ENCODE results near the gene NME2. TPM values are rescaled to one million over a fixed set of nuclear protein-coding genes. Genes with fewer than 3 reads are reported as not detected.

The NME2 gene
- total RNA-seq, 1 donor from 2014 or later: 245 TPM

GRCh38 chr17:51185763-51186332 is 19.6 kb downstream of the NME2 start:
- no peak for DNase-seq
- H3K27me3 Mint-ChIP-seq (ENCODE audit: unreplicated experiment): no peaks in the 10 kb centered on the region

DNA sequence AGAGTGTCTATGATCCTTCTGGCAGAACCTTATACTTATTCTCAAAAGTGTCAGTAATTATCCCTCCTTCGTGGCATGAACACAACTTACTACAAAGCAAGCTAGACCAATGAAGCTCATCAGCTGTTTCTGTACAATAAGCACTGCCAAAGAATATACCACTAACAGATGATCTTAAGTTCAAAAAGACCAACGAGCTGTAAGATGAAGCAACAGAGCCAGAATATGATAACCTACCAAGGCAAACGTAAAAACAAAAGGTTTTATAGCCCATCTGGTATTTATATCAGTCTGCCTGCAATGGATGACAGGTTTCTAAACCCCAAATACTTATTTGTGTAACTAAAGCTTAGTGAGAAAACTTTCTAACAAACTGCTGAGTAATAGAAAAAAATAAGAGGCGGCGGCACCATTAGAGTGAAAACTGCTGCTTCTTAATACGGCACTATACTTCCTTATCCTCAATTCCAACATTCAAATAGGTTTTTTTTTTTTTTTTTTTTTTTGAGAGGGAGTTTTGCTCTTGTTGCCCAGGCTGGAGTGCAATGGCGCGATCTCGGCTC is 22.1 kb downstream of the NME2 start:
- no peak for TF ChIP-seq CTCF (IDR thresholded peaks at IDR 0.05; ENCODE audit: partially characterized antibody, unreplicated experiment)
- Mint-ChIP-seq H3K9me3 (ENCODE audit: unreplicated experiment) (no peaks in the 10 kb centered on the region), H3K4me1 (ENCODE audit: low read depth, unreplicated experiment) (no peaks in the 10 kb centered on the region), H3K27ac (ENCODE audit: unreplicated experiment) (no peak overlapping the region), H3K27me3 (ENCODE audit: unreplicated experiment) (no peaks in the 10 kb centered on the region), H3K4me3 (ENCODE audit: unreplicated experiment) (no peak overlapping the region), H3K36me3 (ENCODE audit: unreplicated experiment) (no peaks in the 10 kb centered on the region)
- no peak for DNase-seq

More at GRCh38 chr17:51185763-51186332, 19.6 kb downstream of the NME2 start:
- no peak for TF ChIP-seq CTCF (IDR thresholded peaks at IDR 0.05; ENCODE audit: partially characterized antibody, unreplicated experiment)
- Mint-ChIP-seq H3K4me3 (ENCODE audit: unreplicated experiment) (no peak overlapping the region), H3K4me1 (ENCODE audit: low read depth, unreplicated experiment) (no peaks in the 10 kb centered on the region), H3K9me3 (ENCODE audit: unreplicated experiment) (no peaks in the 10 kb centered on the region), H3K27ac (ENCODE audit: unreplicated experiment) (no peak overlapping the region), H3K36me3 (ENCODE audit: unreplicated experiment) (no peaks in the 10 kb centered on the region)

- H3K36me3 Mint-ChIP-seq (ENCODE audit: unreplicated experiment): no peaks in the 10 kb centered on the region
- no peak for DNase-seq
- H3K9me3 Mint-ChIP-seq (ENCODE audit: unreplicated experiment): no peaks in the 10 kb centered on the region
- no peak for TF ChIP-seq CTCF (IDR thresholded peaks at IDR 0.05; ENCODE audit: partially characterized antibody, unreplicated experiment)
- H3K27me3 Mint-ChIP-seq (ENCODE audit: unreplicated experiment): no peaks in the 10 kb centered on the region
- no peaks in the 10 kb centered on the region for H3K4me1 Mint-ChIP-seq (ENCODE audit: low read depth, unreplicated experiment)
- H3K4me3 Mint-ChIP-seq (ENCODE audit: unreplicated experiment): no peak overlapping the region
- H3K27ac Mint-ChIP-seq (ENCODE audit: unreplicated experiment): no peak overlapping the region
Observed at GRCh38 chr17:51189162-51189561, 23.0 kb downstream of the NME2 start.

- Mint-ChIP-seq H3K27ac (ENCODE audit: unreplicated experiment) (no peak overlapping the region), H3K4me1 (ENCODE audit: low read depth, unreplicated experiment) (no peaks in the 10 kb centered on the region), H3K27me3 (ENCODE audit: unreplicated experiment) (no peaks in the 10 kb centered on the region), H3K36me3 (ENCODE audit: unreplicated experiment) (no peaks in the 10 kb centered on the region), H3K9me3 (ENCODE audit: unreplicated experiment) (no peaks in the 10 kb centered on the region), H3K4me3 (ENCODE audit: unreplicated experiment) (no peak overlapping the region)
- TF ChIP-seq CTCF (IDR thresholded peaks at IDR 0.05; ENCODE audit: partially characterized antibody, unreplicated experiment): no peak
- no peak for DNase-seq
Observed at GRCh38 chr17:51189628-51190027, 23.4 kb downstream of the NME2 start.

DNA sequence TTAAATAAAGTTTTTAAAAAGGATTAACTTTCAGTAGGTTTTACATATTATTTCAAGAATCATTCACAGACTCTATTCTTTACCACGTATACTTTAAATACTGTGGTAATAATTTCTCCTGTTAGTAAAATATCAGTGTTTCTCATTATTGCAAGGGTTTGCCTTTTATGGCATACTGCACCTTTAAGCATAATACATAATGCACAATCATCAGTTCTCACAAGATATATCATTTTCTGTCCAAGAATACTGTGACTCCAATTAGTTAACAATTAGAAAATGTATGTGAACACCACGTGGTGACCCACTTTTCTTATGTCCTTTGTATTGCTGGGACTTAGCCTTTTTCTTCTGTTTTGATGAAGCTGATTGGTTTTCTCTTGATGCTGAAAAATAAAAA is 25.7 kb downstream of the NME2 start:
- Mint-ChIP-seq H3K9me3 (ENCODE audit: unreplicated experiment) (no peaks in the 10 kb centered on the region), H3K27ac (ENCODE audit: unreplicated experiment) (no peak overlapping the region), H3K27me3 (ENCODE audit: unreplicated experiment) (peaks cover 3% of the 10 kb centered on the region), H3K36me3 (ENCODE audit: unreplicated experiment) (no peaks in the 10 kb centered on the region), H3K4me3 (ENCODE audit: unreplicated experiment) (no peak overlapping the region), H3K4me1 (ENCODE audit: low read depth, unreplicated experiment) (no peaks in the 10 kb centered on the region)
- no peak for TF ChIP-seq CTCF (IDR thresholded peaks at IDR 0.05; ENCODE audit: partially characterized antibody, unreplicated experiment)
- DNase-seq: no peak
